GM23338 (cell line): Measurements from ENCODE around the gene ERN1. TPM values are rescaled to one million over a fixed set of nuclear protein-coding genes. Genes with fewer than 3 reads are reported as not detected.

Source experiments
- ATAC-seq: fragments of 200-7000 bp; cut with Tn5 transposase; 3 replicates; pipeline ENCODE4 v1.9.1; 2020
- DNase-seq: peaks from one replicate; pipeline ENCODE4 v3.0.0-alpha.2; 2015; ENCODE audit warnings: low spot score
- H2AFZ ChIP-seq: fragments of 200-600 bp; sonication (generic); 2 replicates; pipeline ENCODE4 v1.8.0; 2016; ENCODE audit warnings: antibody characterized with exemption, mild to moderate bottlenecking, moderate library complexity
- H3F3A ChIP-seq: fragments of 200-600 bp; sonication (generic); replicated peaks from 2 replicates; pipeline ENCODE4 v1.8.0; 2017; ENCODE audit warnings: antibody characterized with exemption, mixed run types, low read depth
- H3K27ac ChIP-seq: fragments of 200-600 bp; sonication (generic); 2 replicates; pipeline ENCODE4 v1.6.1; 2016; ENCODE audit warnings: low read depth
- H3K27me3 ChIP-seq: fragments of 200-600 bp; sonication (generic); 2 replicates; pipeline ENCODE4 v1.8.0; 2016; ENCODE audit warnings: mild to moderate bottlenecking, mixed run types, moderate library complexity; ENCODE audit not compliant: insufficient read depth
- H3K36me3 ChIP-seq: fragments of 200-600 bp; sonication (generic); 2 replicates; pipeline ENCODE4 v1.8.0; 2016; ENCODE audit warnings: mild to moderate bottlenecking; ENCODE audit not compliant: insufficient read depth
- H3K4me1 ChIP-seq: fragments of 200-600 bp; sonication (generic); 2 replicates; pipeline ENCODE4 v1.8.0; 2016; ENCODE audit warnings: mild to moderate bottlenecking, moderate library complexity; ENCODE audit not compliant: insufficient read depth
- H3K4me2 ChIP-seq: fragments of 200-600 bp; sonication (generic); 2 replicates; pipeline ENCODE4 v1.7.1; 2017; ENCODE audit warnings: mixed run types
- H3K4me3 ChIP-seq: fragments of 200-600 bp; sonication (generic); 2 replicates; pipeline ENCODE4 v1.6.1; 2016; ENCODE audit warnings: mixed run types
- H3K79me2 ChIP-seq: fragments of 200-600 bp; sonication (generic); replicated peaks from 2 replicates; pipeline ENCODE4 v1.8.0; 2017; ENCODE audit warnings: mild to moderate bottlenecking; ENCODE audit not compliant: insufficient read depth
- H3K9me2 ChIP-seq: fragments of 200-600 bp; sonication (generic); 2 replicates; pipeline ENCODE4 v1.8.0; 2017; ENCODE audit not compliant: insufficient read depth
- H4K20me1 ChIP-seq: fragments of 200-600 bp; sonication (generic); replicated peaks from 2 replicates; pipeline ENCODE4 v1.8.0; 2017; ENCODE audit warnings: mild to moderate bottlenecking; ENCODE audit not compliant: insufficient read depth
- H3K27ac Mint-ChIP-seq: 2 replicates; pipeline ENCODE4 v1.8.0; 2020; ENCODE audit warnings: inconsistent platforms, mild to moderate bottlenecking, moderate library complexity, mixed read lengths
- H3K27me3 Mint-ChIP-seq: 3 replicates; pipeline ENCODE4 v1.8.0; 2022; ENCODE audit warnings: low read depth, mild to moderate bottlenecking, moderate library complexity, mixed read lengths, inconsistent platforms; ENCODE audit not compliant: insufficient read depth, poor library complexity
- H3K36me3 Mint-ChIP-seq: 3 replicates; pipeline ENCODE4 v1.8.0; 2021; ENCODE audit warnings: low read depth, mild to moderate bottlenecking, inconsistent platforms, moderate library complexity, mixed read lengths
- H3K4me1 Mint-ChIP-seq: 3 replicates; pipeline ENCODE4 v1.8.0; 2020; ENCODE audit warnings: mild to moderate bottlenecking, inconsistent platforms, mixed read lengths
- H3K4me3 Mint-ChIP-seq: 3 replicates; pipeline ENCODE4 v1.8.0; 2021; ENCODE audit warnings: moderate library complexity, mild to moderate bottlenecking, inconsistent platforms, mixed read lengths
- H3K9me3 Mint-ChIP-seq: 3 replicates; pipeline ENCODE4 v1.8.0; 2020; ENCODE audit warnings: moderate library complexity, mild to moderate bottlenecking, inconsistent platforms, mixed read lengths
- CREB1 ChIP-seq: fragments of 250-450 bp; sonication (Bioruptor Pico); IDR thresholded peaks from 2 replicates; pipeline ENCODE4 v1.5.0; 2020; ENCODE audit warnings: low read depth, mild to moderate bottlenecking, moderate library complexity
- ETS1 ChIP-seq: IDR thresholded peaks from 2 replicates; pipeline ENCODE4 v1.6.1; 2016; ENCODE audit warnings: antibody characterized with exemption
- EZH2 ChIP-seq: fragments of 200-600 bp; sonication (generic); IDR thresholded peaks from one replicate; pipeline ENCODE4 v1.8.0; 2017; ENCODE audit warnings: antibody characterized with exemption, mild to moderate bottlenecking, low read depth; ENCODE audit not compliant: unreplicated experiment
- EZH2phosphoT487 ChIP-seq: fragments of 200-600 bp; sonication (generic); IDR thresholded peaks from one replicate; pipeline ENCODE4 v1.8.1; 2018; ENCODE audit warnings: antibody characterized with exemption; ENCODE audit not compliant: unreplicated experiment
- JUNB ChIP-seq: IDR thresholded peaks from one replicate; pipeline ENCODE4 v1.6.1; 2016; ENCODE audit warnings: antibody characterized with exemption; ENCODE audit not compliant: unreplicated experiment
- NANOG ChIP-seq: IDR thresholded peaks from 2 replicates; pipeline ENCODE4 v1.6.1; 2016; ENCODE audit warnings: antibody characterized with exemption, borderline replicate concordance
- POLR2AphosphoS5 ChIP-seq: IDR thresholded peaks from 2 replicates; pipeline ENCODE4 v1.6.1; 2016; ENCODE audit warnings: antibody characterized with exemption, low read depth
- REST ChIP-seq: IDR thresholded peaks from one replicate; pipeline ENCODE4 v1.6.1; 2018; ENCODE audit warnings: antibody characterized with exemption; ENCODE audit not compliant: unreplicated experiment
- STAT1 ChIP-seq: IDR thresholded peaks from one replicate; pipeline ENCODE4 v1.6.1; 2016; ENCODE audit warnings: antibody characterized with exemption; ENCODE audit not compliant: unreplicated experiment
- ZNF114 ChIP-seq: fragments of 250-450 bp; sonication (Bioruptor Pico); IDR thresholded peaks from 2 replicates; pipeline ENCODE4 v1.5.0; 2020; ENCODE audit warnings: mild to moderate bottlenecking, moderate library complexity
- ZNF331 ChIP-seq: fragments of 250-450 bp; sonication (Bioruptor Pico); IDR thresholded peaks from 2 replicates; pipeline ENCODE4 v1.5.0; 2020; ENCODE audit warnings: low read depth, mild to moderate bottlenecking, moderate library complexity
- polyA plus RNA-seq: library from polyadenylated mRNA; unstranded; fragments of >200 nt; fragmentation: Nextera tagmentation; extraction: Ambion mirVana; gene quantifications from 2 replicates; pipeline ENCODE4 v1.2.1, GENCODE V29; 2016
- total RNA-seq: library from RNA; depleted of rRNA; stranded (reverse); fragments of >200 nt; shearing (Covaris generic); gene quantifications from 2 replicates; pipeline ENCODE4 v1.2.3, GENCODE V29; 2014
- TF ChIP-seq, protein P1 (sequence below): fragments of 250-450 bp; sonication (Bioruptor Pico); IDR thresholded peaks from 2 replicates; pipeline ENCODE4 v1.5.0; 2020; ENCODE audit warnings: mild to moderate bottlenecking, moderate library complexity
- TF ChIP-seq, protein P2 (sequence below), 2 experiments: fragments of 200-600 bp in 1 of 2; sonication (generic) in 1 of 2; conservative IDR thresholded peaks; 2 replicates each; pipeline versions ENCODE4 v1.5.1 to v1.6.1; 2016 to 2017; ENCODE audit warnings: antibody characterized with exemption in 2 of 2, low read depth in 2 of 2, mild to moderate bottlenecking in 2 of 2, moderate library complexity in 1 of 2

Gene ERN1
- total and polyA plus RNA-seq, 2 experiments from 2014 or later, result 5.9 to 7.5 TPM

GRCh38 chr17:64077379-64077778, 52.6 kb downstream of the ERN1 start:
- no peaks in the 10 kb centered on the region for H3K27me3 Mint-ChIP-seq
- H3K4me1 Mint-ChIP-seq, result peaks cover 15% of the 10 kb centered on the region
- H3K36me3 Mint-ChIP-seq, result no peaks in the 10 kb centered on the region; the same call in 2 of the 3 replicates
- no peak for DNase-seq
- no peak for ATAC-seq
- H3K4me3 Mint-ChIP-seq, result no peak overlapping the region
- TF ChIP-seq NANOG (no peak), EZH2 (no peak), POLR2AphosphoS5 (no peak), REST (no peak), ETS1 (no peak), ZNF114 (CRISPR knock-in tag) (no peak), STAT1 (no peak), ZNF331 (CRISPR knock-in tag) (no peak), EZH2phosphoT487 (no peak), JUNB (no peak), CREB1 (CRISPR knock-in tag) (no peak)
- TF ChIP-seq, protein P1, sequence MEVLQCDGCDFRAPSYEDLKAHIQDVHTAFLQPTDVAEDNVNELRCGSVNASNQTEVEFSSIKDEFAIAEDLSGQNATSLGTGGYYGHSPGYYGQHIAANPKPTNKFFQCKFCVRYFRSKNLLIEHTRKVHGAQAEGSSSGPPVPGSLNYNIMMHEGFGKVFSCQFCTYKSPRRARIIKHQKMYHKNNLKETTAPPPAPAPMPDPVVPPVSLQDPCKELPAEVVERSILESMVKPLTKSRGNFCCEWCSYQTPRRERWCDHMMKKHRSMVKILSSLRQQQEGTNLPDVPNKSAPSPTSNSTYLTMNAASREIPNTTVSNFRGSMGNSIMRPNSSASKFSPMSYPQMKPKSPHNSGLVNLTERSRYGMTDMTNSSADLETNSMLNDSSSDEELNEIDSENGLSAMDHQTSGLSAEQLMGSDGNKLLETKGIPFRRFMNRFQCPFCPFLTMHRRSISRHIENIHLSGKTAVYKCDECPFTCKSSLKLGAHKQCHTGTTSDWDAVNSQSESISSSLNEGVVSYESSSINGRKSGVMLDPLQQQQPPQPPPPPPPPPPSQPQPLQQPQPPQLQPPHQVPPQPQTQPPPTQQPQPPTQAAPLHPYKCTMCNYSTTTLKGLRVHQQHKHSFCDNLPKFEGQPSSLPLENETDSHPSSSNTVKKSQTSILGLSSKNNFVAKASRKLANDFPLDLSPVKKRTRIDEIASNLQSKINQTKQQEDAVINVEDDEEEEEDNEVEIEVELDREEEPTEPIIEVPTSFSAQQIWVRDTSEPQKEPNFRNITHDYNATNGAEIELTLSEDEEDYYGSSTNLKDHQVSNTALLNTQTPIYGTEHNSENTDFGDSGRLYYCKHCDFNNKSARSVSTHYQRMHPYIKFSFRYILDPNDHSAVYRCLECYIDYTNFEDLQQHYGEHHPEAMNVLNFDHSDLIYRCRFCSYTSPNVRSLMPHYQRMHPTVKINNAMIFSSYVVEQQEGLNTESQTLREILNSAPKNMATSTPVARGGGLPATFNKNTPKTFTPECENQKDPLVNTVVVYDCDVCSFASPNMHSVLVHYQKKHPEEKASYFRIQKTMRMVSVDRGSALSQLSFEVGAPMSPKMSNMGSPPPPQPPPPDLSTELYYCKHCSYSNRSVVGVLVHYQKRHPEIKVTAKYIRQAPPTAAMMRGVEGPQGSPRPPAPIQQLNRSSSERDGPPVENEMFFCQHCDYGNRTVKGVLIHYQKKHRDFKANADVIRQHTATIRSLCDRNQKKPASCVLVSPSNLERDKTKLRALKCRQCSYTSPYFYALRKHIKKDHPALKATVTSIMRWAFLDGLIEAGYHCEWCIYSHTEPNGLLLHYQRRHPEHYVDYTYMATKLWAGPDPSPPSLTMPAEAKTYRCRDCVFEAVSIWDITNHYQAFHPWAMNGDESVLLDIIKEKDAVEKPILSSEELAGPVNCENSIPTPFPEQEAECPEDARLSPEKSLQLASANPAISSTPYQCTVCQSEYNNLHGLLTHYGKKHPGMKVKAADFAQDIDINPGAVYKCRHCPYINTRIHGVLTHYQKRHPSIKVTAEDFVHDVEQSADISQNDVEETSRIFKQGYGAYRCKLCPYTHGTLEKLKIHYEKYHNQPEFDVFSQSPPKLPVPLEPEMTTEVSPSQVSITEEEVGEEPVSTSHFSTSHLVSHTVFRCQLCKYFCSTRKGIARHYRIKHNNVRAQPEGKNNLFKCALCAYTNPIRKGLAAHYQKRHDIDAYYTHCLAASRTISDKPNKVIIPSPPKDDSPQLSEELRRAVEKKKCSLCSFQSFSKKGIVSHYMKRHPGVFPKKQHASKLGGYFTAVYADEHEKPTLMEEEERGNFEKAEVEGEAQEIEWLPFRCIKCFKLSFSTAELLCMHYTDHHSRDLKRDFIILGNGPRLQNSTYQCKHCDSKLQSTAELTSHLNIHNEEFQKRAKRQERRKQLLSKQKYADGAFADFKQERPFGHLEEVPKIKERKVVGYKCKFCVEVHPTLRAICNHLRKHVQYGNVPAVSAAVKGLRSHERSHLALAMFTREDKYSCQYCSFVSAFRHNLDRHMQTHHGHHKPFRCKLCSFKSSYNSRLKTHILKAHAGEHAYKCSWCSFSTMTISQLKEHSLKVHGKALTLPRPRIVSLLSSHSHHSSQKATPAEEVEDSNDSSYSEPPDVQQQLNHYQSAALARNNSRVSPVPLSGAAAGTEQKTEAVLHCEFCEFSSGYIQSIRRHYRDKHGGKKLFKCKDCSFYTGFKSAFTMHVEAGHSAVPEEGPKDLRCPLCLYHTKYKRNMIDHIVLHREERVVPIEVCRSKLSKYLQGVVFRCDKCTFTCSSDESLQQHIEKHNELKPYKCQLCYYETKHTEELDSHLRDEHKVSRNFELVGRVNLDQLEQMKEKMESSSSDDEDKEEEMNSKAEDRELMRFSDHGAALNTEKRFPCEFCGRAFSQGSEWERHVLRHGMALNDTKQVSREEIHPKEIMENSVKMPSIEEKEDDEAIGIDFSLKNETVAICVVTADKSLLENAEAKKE, result no peak
- TF ChIP-seq, protein P2, sequence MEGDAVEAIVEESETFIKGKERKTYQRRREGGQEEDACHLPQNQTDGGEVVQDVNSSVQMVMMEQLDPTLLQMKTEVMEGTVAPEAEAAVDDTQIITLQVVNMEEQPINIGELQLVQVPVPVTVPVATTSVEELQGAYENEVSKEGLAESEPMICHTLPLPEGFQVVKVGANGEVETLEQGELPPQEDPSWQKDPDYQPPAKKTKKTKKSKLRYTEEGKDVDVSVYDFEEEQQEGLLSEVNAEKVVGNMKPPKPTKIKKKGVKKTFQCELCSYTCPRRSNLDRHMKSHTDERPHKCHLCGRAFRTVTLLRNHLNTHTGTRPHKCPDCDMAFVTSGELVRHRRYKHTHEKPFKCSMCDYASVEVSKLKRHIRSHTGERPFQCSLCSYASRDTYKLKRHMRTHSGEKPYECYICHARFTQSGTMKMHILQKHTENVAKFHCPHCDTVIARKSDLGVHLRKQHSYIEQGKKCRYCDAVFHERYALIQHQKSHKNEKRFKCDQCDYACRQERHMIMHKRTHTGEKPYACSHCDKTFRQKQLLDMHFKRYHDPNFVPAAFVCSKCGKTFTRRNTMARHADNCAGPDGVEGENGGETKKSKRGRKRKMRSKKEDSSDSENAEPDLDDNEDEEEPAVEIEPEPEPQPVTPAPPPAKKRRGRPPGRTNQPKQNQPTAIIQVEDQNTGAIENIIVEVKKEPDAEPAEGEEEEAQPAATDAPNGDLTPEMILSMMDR (conservative IDR thresholded peaks at IDR 0.05; ENCODE audit: low read depth in 2 of 2), result no peak
- H3K79me2 ChIP-seq, result no peaks in the 10 kb centered on the region
- no peaks in the 10 kb centered on the region for H3K9me3 Mint-ChIP-seq
- no peaks in the 10 kb centered on the region for H4K20me1 ChIP-seq
- no peaks in the 10 kb centered on the region for H3F3A ChIP-seq
- H3K4me1 ChIP-seq, result no peaks in the 10 kb centered on the region
- no peaks in the 10 kb centered on the region for H3K36me3 ChIP-seq
- no peak overlapping the region for H3K27ac ChIP-seq
- no peak overlapping the region for H2AFZ ChIP-seq
- H3K4me3 ChIP-seq, result no peak overlapping the region
- H3K4me2 ChIP-seq, result no peak overlapping the region
- no peaks in the 10 kb centered on the region for H3K27me3 ChIP-seq
- no peaks in the 10 kb centered on the region for H3K9me2 ChIP-seq
- no peak overlapping the region; the same call in 1 of the 2 replicates for H3K27ac Mint-ChIP-seq
